GM12865 (cell line): ENCODE results near the gene ALMS1.

Experiments
- DNase-seq: peaks from one replicate; pipeline ENCODE4 v3.0.0; 2010; ENCODE audit warnings: low read depth
- H3K4me3 ChIP-seq: 2 replicates; pipeline ENCODE4 v1.5.1; 2011; ENCODE audit warnings: mild to moderate bottlenecking, low read depth, low read length, control low read depth
- TF ChIP-seq, protein P1 (sequence below): IDR thresholded peaks from 2 replicates; pipeline ENCODE4 v1.5.1; 2011; ENCODE audit warnings: low read length, control low read depth, low read depth, inconsistent platforms; ENCODE audit not compliant: insufficient read depth; ENCODE audit errors: missing control alignments

Gene ALMS1

DNA sequence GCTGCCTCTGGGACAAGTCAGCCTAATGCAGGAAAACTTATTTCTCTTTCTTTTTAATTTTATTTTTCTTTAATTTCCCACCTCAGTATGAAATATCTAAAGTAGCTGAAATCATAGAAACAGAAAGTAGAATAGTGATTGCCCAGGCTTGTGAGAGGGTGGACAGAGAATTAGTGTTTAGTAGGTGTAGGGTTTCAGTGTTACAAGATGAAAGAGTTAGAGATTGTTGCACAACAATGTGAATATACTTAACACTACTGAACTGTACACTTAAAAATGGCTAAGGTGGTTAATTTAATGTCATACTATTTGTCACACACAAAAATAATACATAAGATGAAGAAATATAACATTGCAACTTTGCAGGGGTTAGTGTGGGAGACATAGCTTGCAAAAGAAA, 175.8 kb downstream of the ALMS1 start:
- TF ChIP-seq, protein P1, sequence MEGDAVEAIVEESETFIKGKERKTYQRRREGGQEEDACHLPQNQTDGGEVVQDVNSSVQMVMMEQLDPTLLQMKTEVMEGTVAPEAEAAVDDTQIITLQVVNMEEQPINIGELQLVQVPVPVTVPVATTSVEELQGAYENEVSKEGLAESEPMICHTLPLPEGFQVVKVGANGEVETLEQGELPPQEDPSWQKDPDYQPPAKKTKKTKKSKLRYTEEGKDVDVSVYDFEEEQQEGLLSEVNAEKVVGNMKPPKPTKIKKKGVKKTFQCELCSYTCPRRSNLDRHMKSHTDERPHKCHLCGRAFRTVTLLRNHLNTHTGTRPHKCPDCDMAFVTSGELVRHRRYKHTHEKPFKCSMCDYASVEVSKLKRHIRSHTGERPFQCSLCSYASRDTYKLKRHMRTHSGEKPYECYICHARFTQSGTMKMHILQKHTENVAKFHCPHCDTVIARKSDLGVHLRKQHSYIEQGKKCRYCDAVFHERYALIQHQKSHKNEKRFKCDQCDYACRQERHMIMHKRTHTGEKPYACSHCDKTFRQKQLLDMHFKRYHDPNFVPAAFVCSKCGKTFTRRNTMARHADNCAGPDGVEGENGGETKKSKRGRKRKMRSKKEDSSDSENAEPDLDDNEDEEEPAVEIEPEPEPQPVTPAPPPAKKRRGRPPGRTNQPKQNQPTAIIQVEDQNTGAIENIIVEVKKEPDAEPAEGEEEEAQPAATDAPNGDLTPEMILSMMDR: no peak
- no peak for DNase-seq
- no peak overlapping the region for H3K4me3 ChIP-seq

DNA sequence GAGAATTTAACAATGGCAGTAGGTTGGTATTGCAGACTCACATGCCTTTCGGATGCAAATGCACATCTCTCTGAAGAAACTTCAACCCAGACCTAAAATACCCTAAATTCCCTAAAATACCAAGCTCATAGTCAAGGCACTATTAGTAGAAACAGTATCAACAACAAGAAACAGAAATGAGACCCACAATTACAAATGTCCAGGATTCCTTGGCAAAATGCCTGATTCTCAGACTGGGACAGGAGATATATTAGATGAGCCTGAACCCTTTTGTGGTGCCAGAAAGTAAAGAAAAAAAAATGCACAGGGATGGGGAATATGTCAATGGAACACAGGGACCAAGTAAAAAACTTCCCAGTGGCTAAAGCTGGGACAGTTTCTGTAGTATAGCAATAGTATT, 179.3 kb downstream of the ALMS1 start:
- no peak for DNase-seq
- TF ChIP-seq, protein P1: no peak
- no peak overlapping the region for H3K4me3 ChIP-seq

DNA sequence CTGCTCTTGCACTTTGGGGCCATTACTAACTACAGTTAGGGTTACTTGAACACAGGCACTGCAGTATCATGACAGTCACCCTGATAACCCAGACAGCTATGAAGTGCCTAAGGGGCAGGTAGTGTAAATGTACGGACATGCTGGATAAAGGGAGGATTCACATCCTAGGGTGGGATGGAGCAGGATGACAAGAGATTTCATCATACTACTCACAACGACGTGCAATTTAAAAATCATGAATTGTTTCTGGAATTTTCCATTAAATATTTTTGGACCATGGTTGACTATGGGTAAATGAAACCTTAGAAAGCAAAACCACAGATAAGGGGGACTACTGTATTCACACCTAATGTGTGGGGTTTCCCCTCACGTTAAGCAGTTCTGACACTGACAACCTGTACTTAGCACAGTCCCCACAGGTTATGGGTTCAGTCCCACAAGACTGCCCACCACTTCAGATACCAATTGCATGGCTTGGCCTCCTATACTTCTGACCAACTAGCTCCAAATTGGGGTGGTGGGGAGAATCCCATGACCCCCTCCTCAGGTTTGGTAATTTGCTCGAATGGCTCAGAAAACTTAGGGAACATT, 180.7 kb downstream of the ALMS1 start:
- no peak overlapping the region for H3K4me3 ChIP-seq
- TF ChIP-seq, protein P1: no peak
- no peak for DNase-seq

DNA sequence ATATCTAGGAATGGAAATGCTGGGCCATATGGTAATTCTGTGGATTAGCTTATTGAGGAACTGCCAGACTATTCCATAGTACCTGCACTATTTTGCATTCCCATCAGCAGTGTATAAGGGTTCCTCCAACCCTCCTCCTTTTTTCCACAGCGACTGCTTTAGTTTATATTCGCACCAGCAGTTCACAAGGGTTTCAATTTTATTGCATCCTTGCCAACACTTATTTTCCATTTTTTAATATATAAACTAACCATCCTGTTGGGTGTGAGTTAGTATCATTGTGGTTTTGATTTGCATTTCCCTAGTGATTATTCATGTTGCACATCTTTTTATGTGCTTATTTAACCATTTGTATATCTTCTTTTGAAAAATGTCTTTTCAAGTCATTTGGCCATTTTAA, 189.6 kb downstream of the ALMS1 start:
- no peak overlapping the region for H3K4me3 ChIP-seq
- TF ChIP-seq, protein P1: no peak
- DNase-seq: no peak

DNA sequence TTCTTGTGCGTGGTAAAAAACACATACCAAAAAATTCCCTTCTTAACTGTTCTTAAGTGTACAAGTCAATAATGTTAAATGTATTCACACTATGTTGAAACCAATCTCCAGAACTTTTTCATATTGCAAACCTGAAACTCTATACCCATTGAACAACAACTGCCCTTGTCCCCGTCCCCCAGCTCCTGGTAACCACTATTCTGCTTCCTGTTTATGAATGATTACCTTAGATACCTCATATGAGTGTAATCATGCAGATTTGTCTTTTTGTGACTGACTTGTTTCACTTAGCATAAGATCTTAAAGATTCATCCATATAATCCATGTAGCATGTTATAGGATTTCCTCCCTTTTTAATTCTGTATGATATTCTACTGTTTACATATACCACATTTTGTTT, 196.7 kb downstream of the ALMS1 start:
- DNase-seq: peak; percentile 3
- TF ChIP-seq, protein P1: no peak
- H3K4me3 ChIP-seq: no peak overlapping the region

DNA sequence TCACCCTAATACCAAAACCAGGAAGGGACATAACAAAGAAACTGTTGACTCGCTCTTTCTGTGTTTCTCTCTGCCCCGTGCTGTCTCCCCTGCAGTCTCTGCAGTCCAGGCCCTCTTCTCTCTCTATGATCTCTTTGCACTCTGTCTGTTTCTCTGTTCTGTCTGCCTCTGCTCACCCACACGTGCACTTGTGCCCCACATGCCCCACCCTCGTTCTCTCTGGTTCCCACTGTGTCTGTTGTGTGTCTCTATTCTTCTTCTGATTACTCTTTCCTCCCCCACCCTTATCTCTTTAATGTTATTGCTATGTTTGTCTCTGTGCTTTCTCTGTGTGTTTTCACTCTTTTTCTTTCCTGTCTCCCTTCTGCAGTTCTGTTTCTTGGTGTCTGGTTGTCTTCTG, 202.5 kb downstream of the ALMS1 start:
- no peak for DNase-seq
- H3K4me3 ChIP-seq: no peak overlapping the region
- TF ChIP-seq, protein P1: no peak

DNA sequence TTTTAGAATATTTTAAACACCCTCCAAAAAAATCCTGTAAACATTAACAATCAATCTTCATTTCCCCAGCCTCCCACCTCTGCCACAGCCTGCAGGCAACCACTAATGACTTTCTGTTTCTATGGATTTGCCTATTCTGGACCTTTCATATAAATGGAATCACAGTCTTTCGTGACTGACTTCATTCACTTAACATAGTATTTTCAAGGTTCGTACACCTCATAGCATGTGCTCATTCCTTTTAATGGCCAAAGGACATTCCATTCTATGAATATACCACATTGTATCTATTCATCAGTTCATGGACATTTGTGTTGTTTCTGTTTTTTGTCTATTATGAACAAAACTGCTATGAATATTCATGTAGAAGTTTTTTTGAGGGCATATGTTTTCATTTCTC, 208.0 kb downstream of the ALMS1 start:
- DNase-seq: no peak
- H3K4me3 ChIP-seq: no peak overlapping the region
- TF ChIP-seq, protein P1: no peak
